H1 (cell line): ENCODE results near the gene SPACA7. TPM values are rescaled to one million over a fixed set of nuclear protein-coding genes. Genes with fewer than 3 reads are reported as not detected.

Experiments
- CTCF ChIA-PET: fragments of 300-600 bp; sonication (Branson Sonifier 250); formaldehyde crosslinking; loops from one replicate; lab custom pipeline; 2021; ENCODE audit not compliant: partially characterized antibody; lab: Charles Lee
- POLR2A ChIA-PET: fragments of 300-600 bp; sonication (Branson Sonifier 250); formaldehyde crosslinking; loops from one replicate; lab custom pipeline; 2021; ENCODE audit warnings: inconsistent platforms; ENCODE audit not compliant: partially characterized antibody; lab: Charles Lee
- DNase-seq, 2 experiments: peaks; one replicate each; pipeline versions ENCODE4 v3.0.0 to v3.0.0-alpha.2; 2010 to 2022; ENCODE audit warnings: low spot score in 2 of 2, low read depth in 1 of 2, mixed read lengths in 1 of 2
- FAIRE-seq: peaks from 2 replicates; lab custom pipeline; 2011; peaks lifted over from hg19 to GRCh38; lab: Jason Lieb, UNC
- H2AFZ ChIP-seq: 2 replicates; pipeline ENCODE4 v1.8.1; 2012; ENCODE audit warnings: low read length, inconsistent platforms
- H2AK5ac ChIP-seq: 2 replicates; pipeline ENCODE4 v1.6.1; 2013; ENCODE audit warnings: low read depth, low read length
- H2BK120ac ChIP-seq: replicated peaks from 2 replicates; pipeline ENCODE3; 2013; ENCODE audit warnings: low read depth, low read length, inconsistent platforms
- H2BK12ac ChIP-seq: 2 replicates; pipeline ENCODE4 v1.6.1; 2013; ENCODE audit warnings: low read depth, low read length
- H2BK15ac ChIP-seq: 2 replicates; pipeline ENCODE4 v1.6.1; 2013; ENCODE audit warnings: low read length
- H2BK20ac ChIP-seq: 2 replicates; pipeline ENCODE4 v1.6.1; 2013; ENCODE audit warnings: low read length
- H2BK5ac ChIP-seq: 2 replicates; pipeline ENCODE4 v1.6.1; 2013; ENCODE audit warnings: low read depth, low read length
- H3K14ac ChIP-seq: 2 replicates; pipeline ENCODE4 v1.6.1; 2013; ENCODE audit warnings: inconsistent platforms; ENCODE audit not compliant: insufficient read length
- H3K18ac ChIP-seq: 2 replicates; pipeline ENCODE4 v1.6.1; 2013; ENCODE audit warnings: low read length; ENCODE audit errors: extremely low read depth
- H3K23ac ChIP-seq: 2 replicates; pipeline ENCODE4 v1.6.1; 2013; ENCODE audit warnings: inconsistent platforms; ENCODE audit not compliant: insufficient read length
- H3K23me2 ChIP-seq: 2 replicates; pipeline ENCODE4 v1.6.1; 2013; ENCODE audit warnings: low read depth, low read length
- H3K27ac ChIP-seq: 2 replicates; pipeline ENCODE4 v1.6.1; 2011; ENCODE audit warnings: low read depth, low read length, inconsistent platforms
- H3K27me3 ChIP-seq, 4 experiments: replicated peaks in 1 of 4; 1 replicate in 1 of 4; 2 replicates in 3 of 4; pipeline versions ENCODE4 v1.6.1 to v1.8.1; 2011 to 2013; ENCODE audit warnings: low read length in 3 of 4, mild to moderate bottlenecking in 3 of 4, inconsistent platforms in 2 of 4, mixed read lengths in 2 of 4, moderate library complexity in 1 of 4; ENCODE audit not compliant: control insufficient read depth in 3 of 4, insufficient read depth in 3 of 4; ENCODE audit errors: extremely low read depth in 1 of 4
- H3K36me3 ChIP-seq, 4 experiments: 2 replicates each; pipeline versions ENCODE4 v1.6.1 to v1.8.1; 2011 to 2013; ENCODE audit warnings: mild to moderate bottlenecking in 4 of 4, low read length in 3 of 4, moderate library complexity in 2 of 4, control low read depth in 1 of 4, inconsistent platforms in 1 of 4; ENCODE audit not compliant: insufficient read depth in 4 of 4, control insufficient read depth in 2 of 4
- H3K4ac ChIP-seq: replicated peaks from 2 replicates; pipeline ENCODE3; 2013; ENCODE audit warnings: low read length, low read depth, mixed read lengths, inconsistent platforms; ENCODE audit not compliant: insufficient read length
- H3K4me1 ChIP-seq, 4 experiments: replicated peaks in 1 of 4; 1 replicate in 1 of 4; 2 replicates in 3 of 4; pipeline versions ENCODE4 v1.6.1 to v1.8.1; 2011 to 2013; ENCODE audit warnings: low read length in 3 of 4, inconsistent platforms in 2 of 4, mixed read lengths in 1 of 4; ENCODE audit not compliant: insufficient read depth in 4 of 4, control insufficient read depth in 3 of 4
- H3K4me2 ChIP-seq, 2 experiments: 2 replicates each; pipeline versions ENCODE4 v1.6.1 to v1.8.1; 2011 to 2013; ENCODE audit warnings: low read depth in 2 of 2, low read length in 2 of 2, control low read depth in 1 of 2, inconsistent platforms in 1 of 2, mild to moderate bottlenecking in 1 of 2; ENCODE audit not compliant: insufficient read depth in 1 of 2
- H3K4me3 ChIP-seq, 4 experiments: fragments of 200-600, 300-600 bp in 1 of 4; sonication (generic), shearing (Covaris generic), sonication (Bioruptor Twin) in 1 of 4; 2 replicates each; pipeline versions ENCODE4 v1.5.1 to v1.8.1; 2011 to 2016; ENCODE audit warnings: low read length in 4 of 4, low read depth in 3 of 4, control low read depth in 2 of 4, inconsistent platforms in 2 of 4, mild to moderate bottlenecking in 2 of 4, mixed read lengths in 1 of 4, moderate library complexity in 1 of 4; ENCODE audit not compliant: insufficient read depth in 2 of 4; ENCODE audit errors: extremely low read depth in 1 of 4
- H3K56ac ChIP-seq: replicated peaks from 2 replicates; pipeline ENCODE3; 2013; ENCODE audit warnings: low read depth, mild to moderate bottlenecking, mixed read lengths, low read length, inconsistent platforms; ENCODE audit not compliant: insufficient read length
- H3K79me1 ChIP-seq: 2 replicates; pipeline ENCODE4 v1.6.1; 2013; ENCODE audit warnings: low read depth, low read length, control low read depth
- H3K79me2 ChIP-seq, 2 experiments: 2 replicates each; pipeline versions ENCODE4 v1.6.1 to v1.8.1; 2012 to 2013; ENCODE audit warnings: low read length in 2 of 2, mild to moderate bottlenecking in 2 of 2, inconsistent platforms in 1 of 2; ENCODE audit not compliant: insufficient read depth in 2 of 2, control insufficient read depth in 1 of 2
- H3K9ac ChIP-seq, 4 experiments: replicated peaks in 1 of 4; 1 replicate in 1 of 4; 2 replicates in 3 of 4; pipeline versions ENCODE4 v1.6.1 to v1.8.1; 2011 to 2013; ENCODE audit warnings: low read depth in 3 of 4, low read length in 3 of 4, control low read depth in 2 of 4, mild to moderate bottlenecking in 2 of 4, moderate library complexity in 2 of 4, inconsistent platforms in 1 of 4; ENCODE audit errors: extremely low read depth in 1 of 4
- H3K9me3 ChIP-seq, 2 experiments: 2 replicates each; pipeline versions ENCODE4 v1.6.1 to v1.8.1; 2012 to 2013; ENCODE audit warnings: mild to moderate bottlenecking in 2 of 2, moderate library complexity in 2 of 2, control low read depth in 1 of 2, inconsistent platforms in 1 of 2, low read depth in 1 of 2, low read length in 1 of 2, mixed read lengths in 1 of 2; ENCODE audit not compliant: insufficient read depth in 2 of 2
- H4K20me1 ChIP-seq, 2 experiments: replicated peaks in 1 of 2; 2 replicates each; pipeline versions ENCODE3 to v1.8.1; 2011 to 2013; ENCODE audit warnings: inconsistent platforms in 2 of 2, low read length in 2 of 2, mild to moderate bottlenecking in 1 of 2; ENCODE audit not compliant: insufficient read depth in 2 of 2, control insufficient read depth in 1 of 2
- H4K5ac ChIP-seq: 2 replicates; pipeline ENCODE4 v1.6.1; 2013; ENCODE audit warnings: low read length, low read depth, mixed read lengths, inconsistent platforms; ENCODE audit not compliant: insufficient read length
- H4K8ac ChIP-seq: 2 replicates; pipeline ENCODE4 v1.8.0; 2013; ENCODE audit warnings: mild to moderate bottlenecking, moderate library complexity, low read length, inconsistent platforms; ENCODE audit not compliant: insufficient read depth; ENCODE audit errors: extremely low read depth
- H4K91ac ChIP-seq: replicated peaks from 2 replicates; pipeline ENCODE3; 2013; ENCODE audit warnings: low read length, mixed read lengths, inconsistent platforms; ENCODE audit not compliant: insufficient read length
- CHD1 ChIP-seq: IDR thresholded peaks from 2 replicates; pipeline ENCODE4 v1.6.1; 2012; ENCODE audit warnings: low read depth, low read length, improper control_type of control experiment
- CTBP2 ChIP-seq: IDR thresholded peaks from 2 replicates; pipeline ENCODE4 v1.7.0; 2011; ENCODE audit warnings: borderline replicate concordance, mild to moderate bottlenecking, moderate library complexity, mixed read lengths, low read length; ENCODE audit not compliant: insufficient read depth, insufficient read length
- FOSL1 ChIP-seq: IDR thresholded peaks from 2 replicates; pipeline ENCODE4 v1.6.1; 2011; ENCODE audit warnings: mild to moderate bottlenecking, low read depth, low read length, moderate library complexity; ENCODE audit not compliant: insufficient read depth
- GTF2F1 ChIP-seq: IDR thresholded peaks from 2 replicates; pipeline ENCODE4 v1.6.1; 2012; ENCODE audit warnings: low read depth, low read length, improper control_type of control experiment, borderline replicate concordance
- HDAC6 ChIP-seq: IDR thresholded peaks from one replicate; pipeline ENCODE4 v1.7.1; 2012; ENCODE audit warnings: low read depth, mild to moderate bottlenecking, inconsistent platforms, low read length, moderate library complexity
- POU5F1 ChIP-seq: IDR thresholded peaks from 2 replicates; pipeline ENCODE4 v1.6.1; 2011; ENCODE audit warnings: low read depth, mild to moderate bottlenecking, low read length, moderate library complexity
- RBBP5 ChIP-seq: IDR thresholded peaks from 2 replicates; pipeline ENCODE4 v1.7.1; 2012; ENCODE audit warnings: low read depth, mild to moderate bottlenecking, inconsistent platforms, low read length, moderate library complexity, borderline replicate concordance
- RNF2 ChIP-seq: fragments of 200-900, 300-1000 bp; sonication (generic); IDR thresholded peaks from 2 replicates; pipeline ENCODE4 v1.7.1; 2016; ENCODE audit warnings: borderline replicate concordance, low read depth, mild to moderate bottlenecking, antibody characterized with exemption, low read length; ENCODE audit not compliant: poor library complexity, severe bottlenecking; ENCODE audit errors: missing control alignments
- SUZ12 ChIP-seq: fragments of 200-600 bp; sonication (generic); IDR thresholded peaks from 2 replicates; pipeline ENCODE4 v1.6.1; 2012; ENCODE audit warnings: mild to moderate bottlenecking, inconsistent platforms, low read length, moderate library complexity, mixed read lengths
- TCF12 ChIP-seq: IDR thresholded peaks from 2 replicates; pipeline ENCODE4 v1.6.1; 2011; ENCODE audit warnings: low read depth, mild to moderate bottlenecking, low read length
- WGBS, 2 experiments: shearing (Covaris generic) in 1 of 2; methylation state at CpG; one replicate each; pipeline versions ENCODE4 v1.1.6 to v1.1.7; 2013 to 2015; ENCODE audit warnings: low lambda C conversion rate in 2 of 2, mixed read lengths in 2 of 2, inconsistent platforms in 1 of 2, low coverage in 1 of 2, missing lambda C conversion rate in 1 of 2; ENCODE audit not compliant: insufficient replicate concordance in 2 of 2, insufficient coverage in 1 of 2, insufficient read length in 1 of 2; ENCODE audit errors: extremely low coverage in 1 of 2, missing lambda C conversion rate in 1 of 2; 5-methylcytosine and 5-hydroxymethylcytosine counted together
- polyA plus RNA-seq, 7 experiments: library from polyadenylated mRNA; depleted of rRNA in 3 of 7; stranded (reverse) in 5 of 7; unstranded in 2 of 7; fragments of >200 nt in 5 of 7; fragments of 200-250 nt in 2 of 7; gene quantifications; 1 replicate in 5 of 7; 2 replicates in 1 of 7; 4 replicates in 1 of 7; pipeline versions ENCODE4 v1.2.1 to v1.2.3, GENCODE V29; 2011 to 2013; ENCODE audit warnings: missing spikeins in 2 of 7, mixed read lengths in 2 of 7
- total RNA-seq: library from RNA; stranded (reverse); fragmentation: NEBNext Ultra II Directional; extraction: Animal tissue kit (Norgen Biotek cat#: 25700); gene quantifications from 2 replicates; pipeline ENCODE4 v1.2.1, GENCODE V29; 2021

SPACA7 gene
- total and polyA plus RNA-seq, 2 of the 8 experiments (the other 6 are each of a cell fraction or from before 2014, with no cell fraction given) = not detected

DNA sequence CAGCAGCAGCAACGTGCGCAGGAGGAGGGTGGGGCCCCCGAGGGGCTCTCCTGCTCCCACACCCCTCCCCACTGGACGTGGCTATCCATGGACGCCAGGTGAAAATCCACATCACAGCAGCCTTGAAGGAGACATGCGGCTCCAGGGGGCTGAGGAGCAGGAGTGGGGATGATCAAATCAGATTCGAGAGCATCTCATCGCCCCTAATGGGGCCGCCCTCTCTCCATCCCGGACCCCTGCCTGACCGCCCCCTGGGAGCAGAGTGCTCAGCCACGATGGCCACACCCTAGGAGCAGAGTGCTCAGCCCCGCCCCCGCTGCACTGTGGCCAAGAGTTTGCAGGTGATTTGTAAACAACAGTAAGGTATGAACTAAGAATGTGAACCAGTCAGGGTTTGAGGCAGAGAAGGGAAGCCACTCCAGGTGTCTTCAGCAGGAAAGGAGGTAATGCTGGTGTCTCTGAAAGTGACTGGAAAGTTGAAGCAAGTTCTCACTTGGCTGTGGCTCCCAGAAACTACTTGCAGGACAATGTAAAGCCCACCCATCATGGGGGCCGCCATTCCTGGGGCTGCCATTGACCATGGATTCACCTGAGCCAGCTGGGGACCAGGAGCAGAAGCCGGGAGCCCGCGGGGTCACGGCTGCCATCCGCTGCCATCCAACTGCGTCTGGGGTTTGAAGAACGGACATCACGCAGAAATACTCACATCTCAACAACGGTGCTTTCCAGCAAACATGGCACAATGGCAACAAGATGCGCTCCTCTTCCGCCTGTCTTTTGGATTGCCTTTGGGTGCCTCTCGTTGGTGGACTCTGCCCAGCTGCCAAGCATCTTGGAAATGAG, 71.8 kb downstream of the SPACA7 start:
- Histone ChIP-seq H4K5ac (no peak overlapping the region), H2AK5ac (no peak overlapping the region), H3K18ac (no peak overlapping the region), H3K27me3 (peaks cover 0 to 3% (median 0%) of the 10 kb centered on the region in 4 experiments; a peak in 2 of 7 replicates), H3K23me2 (no peaks in the 10 kb centered on the region), H3K79me1 (no peaks in the 10 kb centered on the region), H3K4ac (no peak overlapping the region), H3K9me3 (no peaks in the 10 kb centered on the region), H3K79me2 (no peaks in the 10 kb centered on the region), H2BK120ac (no peak overlapping the region), H3K4me1 (peaks cover 0 to 2% (median 0%) of the 10 kb centered on the region in 4 experiments; a peak in 1 of 7 replicates), H2BK12ac (no peak overlapping the region), H3K4me2 (no peak overlapping the region; a peak in 1 of 4 replicates), H4K8ac (no peak overlapping the region), H2BK5ac (no peak overlapping the region), H3K9ac (no peak overlapping the region), H2AFZ (no peak overlapping the region), H4K20me1 (no peaks in the 10 kb centered on the region), H2BK20ac (no peak overlapping the region), H4K91ac (no peak overlapping the region), H3K56ac (no peak overlapping the region), H2BK15ac (no peak overlapping the region), H3K36me3 (no peaks in the 10 kb centered on the region), H3K27ac (no peak overlapping the region), H3K23ac (no peak overlapping the region), H3K4me3 (no peak overlapping the region), H3K14ac (no peak overlapping the region)
- DNase-seq (no peak), FAIRE-seq (no peak)
- 86% methylated on average over 26 of the region's 27 CpGs; no CpG with 5 or more reads in 1 of the 2 experiments for WGBS, 2 experiments
- ChIA-PET POLR2A (no interaction called here), CTCF (interaction anchor here (0.6 to 1.1 kb wide), 2 partner anchors 46 to 386 kb away, joined by 3 read pairs; no protein-coding TSS in a partner anchor)
- TF ChIP-seq CHD1 = no peak
- no peak for TF ChIP-seq SUZ12
- TF ChIP-seq RBBP5 = no peak
- no peak for TF ChIP-seq FOSL1
- no peak for TF ChIP-seq POU5F1
- no peak for TF ChIP-seq HDAC6
- TF ChIP-seq TCF12 = no peak
- TF ChIP-seq RNF2 = no peak
- no peak for TF ChIP-seq CTBP2
- no peak for TF ChIP-seq GTF2F1
